ENCODE results near the gene MIXL1. TPM values are rescaled to one million over a fixed set of nuclear protein-coding genes. Genes with fewer than 3 reads are reported as not detected.

The MIXL1 gene
- total and polyA plus RNA-seq, 2 experiments from 2014 or later = 0.97 to 1.0 TPM

- TF ChIP-seq REST (IDR thresholded peaks at IDR 0.05; ENCODE audit: unreplicated experiment) (no peak), CTCF (conservative IDR thresholded peaks at IDR 0.05; ENCODE audit: low read depth in 2 of 2) (no peak), ETS1 (IDR thresholded peaks at IDR 0.05) (no peak)
These were observed 778 bp upstream of the MIXL1 start (continued) for GRCh38 chr1:226222686-226223085.

GRCh38 chr1:226223786-226224244 is 351 bp downstream of the MIXL1 start:
- H3K27me3 ChIP-seq (ENCODE audit: insufficient read depth) = peaks cover 30% of the 10 kb centered on the region
- no peaks in the 10 kb centered on the region; the same call in 2 of the 3 replicates for H3K9me3 Mint-ChIP-seq
- H3K4me3 Mint-ChIP-seq = peak overlapping the region; percentile 81
- peaks cover 32% of the 10 kb centered on the region for H3K27me3 Mint-ChIP-seq (ENCODE audit: insufficient read depth, low read depth, poor library complexity)
- peak; percentile 77 for DNase-seq (ENCODE audit: low spot score)
- H3F3A ChIP-seq (replicated peaks; ENCODE audit: low read depth) = peaks cover 12% of the 10 kb centered on the region; the same call in 1 of the 2 replicates
- peak overlapping the region; percentile 92 for H3K4me2 ChIP-seq
- no peaks in the 10 kb centered on the region for H3K36me3 ChIP-seq (ENCODE audit: insufficient read depth)
- peaks cover 17% of the 10 kb centered on the region for H3K4me1 Mint-ChIP-seq
- H2AFZ ChIP-seq = peak overlapping the region; percentile 75
- H3K27ac Mint-ChIP-seq = no peak overlapping the region
- H3K36me3 Mint-ChIP-seq (ENCODE audit: low read depth) = no peaks in the 10 kb centered on the region
- peak; percentile 60 for ATAC-seq
- peaks cover 14% of the 10 kb centered on the region for H3K4me1 ChIP-seq (ENCODE audit: insufficient read depth)
- no peak overlapping the region for H3K27ac ChIP-seq (ENCODE audit: low read depth)
- TF ChIP-seq STAT1 (IDR thresholded peaks at IDR 0.05; ENCODE audit: unreplicated experiment) (no peak), CTCF (conservative IDR thresholded peaks at IDR 0.05; ENCODE audit: low read depth in 2 of 2) (peak in 1 of 2 experiments; percentile 58; a peak in 2 of 4 replicates)
- peak overlapping the region; percentile 82 for H3K4me3 ChIP-seq
- no peaks in the 10 kb centered on the region for H3K79me2 ChIP-seq (replicated peaks; ENCODE audit: insufficient read depth)
- 0 out of 2 replicates have a peak, but pooled peaks cover 6% of the 10 kb centered on the region for H4K20me1 ChIP-seq (replicated peaks; ENCODE audit: insufficient read depth)
- H3K9me2 ChIP-seq (ENCODE audit: insufficient read depth) = no peaks in the 10 kb centered on the region

All from GM23338 (cell line).